MG63 (cell line): Measurements from ENCODE around the gene MGST1. TPM values are rescaled to one million over a fixed set of nuclear protein-coding genes. Genes with fewer than 3 reads are reported as not detected.
"Not testable (repeated sequence)": the region's sequence is repeated elsewhere in the genome, so short reads cannot be mapped to it uniquely, and the experiment has no call there.

ENCODE experiments used
- DNase-seq: peaks from one replicate; pipeline ENCODE4 v3.0.0-alpha.2; 2020
- H3K27me3 ChIP-seq: fragments of 250-450 bp; sonication (Bioruptor Pico); 2 replicates; pipeline ENCODE4 v1.5.1; 2020; ENCODE audit warnings: mild to moderate bottlenecking, moderate library complexity
- H3K36me3 ChIP-seq: fragments of 250-450 bp; sonication (Bioruptor Pico); 2 replicates; pipeline ENCODE4 v1.5.1; 2020; ENCODE audit warnings: mild to moderate bottlenecking, moderate library complexity
- H3K4me3 ChIP-seq: fragments of 250-450 bp; sonication (Bioruptor Pico); 2 replicates; pipeline ENCODE4 v1.5.1; 2020; ENCODE audit warnings: mild to moderate bottlenecking, moderate library complexity
- H3K9me3 ChIP-seq: fragments of 250-450 bp; sonication (Bioruptor Pico); 2 replicates; pipeline ENCODE4 v1.5.1; 2020; ENCODE audit warnings: mild to moderate bottlenecking, moderate library complexity
- total RNA-seq: library from RNA; depleted of rRNA; stranded (reverse); fragments of >200 nt; shearing (Covaris generic); gene quantifications from 2 replicates; pipeline ENCODE4 v1.2.3, GENCODE V29; 2014; ENCODE audit warnings: low replicate concordance; rRNA removed

The MGST1 gene
- total RNA-seq, 1 experiment from 2014 or later: 99.0 TPM

GRCh38 chr12:16385782-16386646 is 38.6 kb downstream of the MGST1 start:
- H3K27me3 ChIP-seq: no peaks in the 10 kb centered on the region
- no peaks in the 10 kb centered on the region for H3K36me3 ChIP-seq
- peak; percentile 19 for DNase-seq
- no peak overlapping the region for H3K4me3 ChIP-seq
- no peaks in the 10 kb centered on the region for H3K9me3 ChIP-seq

- H3K27me3 ChIP-seq: no peaks in the 10 kb centered on the region
- no peak overlapping the region for H3K4me3 ChIP-seq
- H3K36me3 ChIP-seq: no peaks in the 10 kb centered on the region
- no peak for DNase-seq
- no peaks in the 10 kb centered on the region; the same call in 1 of the 2 replicates for H3K9me3 ChIP-seq
Observed at GRCh38 chr12:16387919-16388318, 40.5 kb downstream of the MGST1 start.

DNA sequence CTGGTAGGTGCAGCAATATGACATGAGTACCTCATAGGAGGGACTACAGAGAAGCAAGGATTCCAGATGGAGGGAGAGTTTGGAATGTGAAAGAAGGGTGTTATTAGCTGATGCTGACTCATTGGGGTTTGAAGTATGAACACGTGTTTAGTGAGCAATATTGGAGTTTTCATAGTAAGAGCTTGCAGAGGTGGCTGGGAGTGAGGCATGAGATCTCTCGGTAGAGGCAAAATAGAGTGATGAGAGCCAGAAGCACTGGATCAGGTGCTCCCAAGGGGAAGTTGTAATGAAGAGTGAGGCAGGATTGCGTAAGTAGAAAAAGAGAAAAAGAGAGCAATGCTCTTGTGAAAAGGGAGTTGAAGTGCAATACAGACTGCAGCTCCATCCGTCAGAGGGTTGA is 42.1 kb downstream of the MGST1 start:
- Histone ChIP-seq H3K27me3 (no peaks in the 10 kb centered on the region), H3K36me3 (no peaks in the 10 kb centered on the region), H3K4me3 (no peak overlapping the region), H3K9me3 (peaks cover 7% of the 10 kb centered on the region)
- DNase-seq: no peak

- DNase-seq: no peak
- H3K27me3 ChIP-seq: no peaks in the 10 kb centered on the region
- no peak overlapping the region for H3K4me3 ChIP-seq
- H3K36me3 ChIP-seq: no peaks in the 10 kb centered on the region
- H3K9me3 ChIP-seq: peaks cover 7% of the 10 kb centered on the region
Observed at GRCh38 chr12:16392846-16393535, 45.5 kb downstream of the MGST1 start.

- Histone ChIP-seq H3K9me3 (peaks cover 1% of the 10 kb centered on the region), H3K27me3 (no peaks in the 10 kb centered on the region), H3K36me3 (no peaks in the 10 kb centered on the region), H3K4me3 (no peak overlapping the region)
- DNase-seq: no peak
Observed at GRCh38 chr12:16399101-16399500, 51.7 kb downstream of the MGST1 start.

DNA sequence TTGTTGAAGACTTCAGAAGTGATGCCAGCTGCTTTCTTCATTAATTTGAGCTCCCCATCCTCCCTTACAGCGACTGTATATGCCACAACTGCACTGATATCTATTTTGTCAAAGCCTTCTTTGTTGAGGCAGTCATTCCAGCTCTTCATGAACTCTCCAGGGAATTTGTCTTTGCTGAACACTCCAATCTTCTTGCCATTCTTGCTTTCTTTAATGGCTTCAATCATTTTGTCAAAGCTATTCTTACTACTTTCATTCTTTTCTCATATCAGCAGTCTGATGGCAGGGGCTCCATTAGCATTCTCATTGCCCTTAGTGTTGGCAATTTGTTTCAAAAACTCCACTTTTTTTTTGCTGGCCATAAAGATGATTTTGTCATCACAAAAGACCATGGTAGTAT is 54.4 kb downstream of the MGST1 start:
- not testable (repeated sequence) for H3K9me3 ChIP-seq, H3K36me3 ChIP-seq, H3K27me3 ChIP-seq, DNase-seq, H3K4me3 ChIP-seq

DNA sequence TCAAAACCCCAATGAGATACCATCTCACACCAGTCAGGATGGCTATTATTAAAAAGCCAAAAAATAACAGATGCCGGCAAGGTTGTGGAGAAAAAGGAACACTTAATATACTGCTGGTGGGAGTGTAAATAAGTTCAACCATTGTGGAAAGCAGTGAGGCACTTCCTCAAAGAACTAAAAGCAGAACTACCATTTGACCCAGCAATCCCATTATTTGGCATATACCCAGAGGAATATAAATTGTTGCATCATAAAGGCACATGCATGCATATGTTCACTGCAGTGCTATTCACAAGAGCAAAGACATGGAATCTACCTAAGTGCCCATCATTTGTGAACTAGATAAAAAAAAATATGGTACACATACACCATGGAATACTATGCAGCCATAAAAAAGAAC is 59.9 kb downstream of the MGST1 start:
- H3K9me3 ChIP-seq: peaks cover 7% of the 10 kb centered on the region; the same call in 1 of the 2 replicates
- no peak overlapping the region for H3K4me3 ChIP-seq
- no peaks in the 10 kb centered on the region for H3K27me3 ChIP-seq
- no peak for DNase-seq
- H3K36me3 ChIP-seq: no peaks in the 10 kb centered on the region

Other genes with a start within 250 kb of the MGST1 start
- not detected in 2 replicates for gene SLC15A5, start 70.0 kb upstream of the MGST1 start, total RNA-seq